GM13976 (cell line): ENCODE data around the gene OSBPL10.

Source experiments
- DNase-seq: peaks from one replicate; pipeline ENCODE4 v3.0.0; 2012; ENCODE audit warnings: low spot score
- CTCF ChIP-seq: IDR thresholded peaks from 2 replicates; pipeline ENCODE4 v1.5.1; 2012; ENCODE audit warnings: borderline replicate concordance, mild to moderate bottlenecking; ENCODE audit not compliant: insufficient read depth; ENCODE audit errors: extremely low read depth, missing control alignments, control extremely low read depth
- in situ Hi-C: fragments of 300-500 bp; cut with MboI; formaldehyde crosslinking; loops from one replicate; pipeline ENCODE4 v1.12.0; 2022; ENCODE audit warnings: low sequenced_read_pairs, mixed read lengths, inconsistent platforms; ENCODE audit not compliant: unreplicated experiment

OSBPL10 gene

GRCh38 chr3:31758322-31758965 lies 222.6 kb downstream of the OSBPL10 start:
- TF ChIP-seq CTCF: no peak
- in situ Hi-C loops: no loop called here
- no peak for DNase-seq

- no peak for DNase-seq
- TF ChIP-seq CTCF: no peak
- in situ Hi-C loops: no loop called here
These were observed 225.0 kb downstream of the OSBPL10 start for GRCh38 chr3:31755926-31756658.

GRCh38 chr3:31754575-31755278 lies 226.3 kb downstream of the OSBPL10 start:
- TF ChIP-seq CTCF: no peak
- in situ Hi-C loops: no loop called here

GRCh38 chr3:31753050-31753425 lies 228.0 kb downstream of the OSBPL10 start:
- in situ Hi-C loops: no loop called here
- no peak for DNase-seq
- TF ChIP-seq CTCF: no peak

More at GRCh38 chr3:31754575-31755278, 226.3 kb downstream of the OSBPL10 start:
- no peak for DNase-seq

DNA sequence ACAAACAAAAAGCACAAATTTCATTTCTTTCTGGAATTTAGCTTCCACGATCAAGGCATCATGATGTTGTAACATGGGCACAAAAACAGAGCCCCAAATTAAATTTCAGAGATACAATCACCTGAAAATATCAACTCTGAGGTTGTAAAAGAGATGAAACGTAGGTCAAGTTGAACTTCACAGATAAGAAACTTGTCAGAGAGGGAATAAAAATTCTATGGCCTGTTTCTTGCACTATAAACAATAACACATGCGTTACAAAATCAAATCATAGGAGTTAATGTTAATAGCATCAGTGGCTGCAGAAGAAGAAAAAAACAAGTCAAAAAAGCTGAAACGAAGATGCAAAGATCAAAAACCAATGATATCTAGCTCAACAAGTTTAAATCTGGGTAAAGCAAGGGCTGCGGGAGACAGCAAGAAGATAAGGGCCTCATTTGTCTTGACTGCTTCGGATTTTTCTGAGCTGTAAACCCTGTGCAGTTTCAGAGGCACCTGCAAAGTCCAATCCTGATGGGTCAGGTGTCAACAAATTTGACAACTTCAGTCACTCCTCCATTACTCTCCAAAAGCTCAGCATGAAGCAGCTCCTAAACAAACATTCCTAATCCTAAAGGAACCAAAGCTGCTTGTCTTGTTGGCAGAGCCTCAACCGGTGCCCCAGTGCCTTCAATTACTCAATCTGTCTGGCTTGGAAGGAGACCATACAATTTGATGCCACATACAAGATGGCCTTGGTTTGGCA lies 228.6 kb downstream of the OSBPL10 start:
- in situ Hi-C loops: no loop called here
- no peak for TF ChIP-seq CTCF
- DNase-seq: no peak

GRCh38 chr3:31750341-31750740 lies 230.7 kb downstream of the OSBPL10 start:
- in situ Hi-C loops: no loop called here
- no peak for DNase-seq
- TF ChIP-seq CTCF: no peak
